Neural cell (in vitro differentiated cells): ENCODE data around the gene ROR1. TPM values are rescaled to one million over a fixed set of nuclear protein-coding genes. Genes with fewer than 3 reads are reported as not detected.

Experiments used
- H2AFZ ChIP-seq: fragments of 200-600, 300-800 bp; sonication (generic), shearing (Covaris generic); 2 replicates; pipeline ENCODE4 v1.6.0; 2014; ENCODE audit warnings: low read depth, mild to moderate bottlenecking, antibody characterized with exemption, low read length, moderate library complexity
- H3F3A ChIP-seq: fragments of 200-600 bp; shearing (Covaris generic); 2 replicates; pipeline ENCODE4 v1.6.1; 2016; ENCODE audit warnings: mild to moderate bottlenecking, moderate library complexity, mixed read lengths, antibody characterized with exemption, low read length; ENCODE audit not compliant: insufficient read depth, poor library complexity, severe bottlenecking
- H3K27ac ChIP-seq: fragments of 200-600, 300-800 bp; sonication (generic), shearing (Covaris generic); 2 replicates; pipeline ENCODE4 v1.5.1; 2014; ENCODE audit warnings: mild to moderate bottlenecking, low read length, moderate library complexity
- H3K27me3 ChIP-seq: fragments of 300-800, 200-600 bp; sonication (generic), shearing (Covaris generic); 2 replicates; pipeline ENCODE4 v1.6.0; 2014; ENCODE audit warnings: mild to moderate bottlenecking, low read depth, low read length, moderate library complexity; ENCODE audit not compliant: insufficient read depth
- H3K36me3 ChIP-seq: fragments of 300-800, 200-600 bp; sonication (generic), shearing (Covaris generic); 2 replicates; pipeline ENCODE4 v1.5.1; 2014; ENCODE audit warnings: mild to moderate bottlenecking, antibody characterized with exemption, low read length, moderate library complexity; ENCODE audit not compliant: insufficient read depth
- H3K4me2 ChIP-seq: fragments of 300-800, 200-600 bp; sonication (generic), shearing (Covaris generic); 2 replicates; pipeline ENCODE4 v1.6.0; 2014; ENCODE audit warnings: mild to moderate bottlenecking, low read length
- H3K4me3 ChIP-seq: fragments of 300-800, 200-600 bp; sonication (generic), shearing (Covaris generic); 2 replicates; pipeline ENCODE4 v1.5.1; 2014; ENCODE audit warnings: mild to moderate bottlenecking, low read length, moderate library complexity
- H3K79me2 ChIP-seq: fragments of 200-600 bp; shearing (Covaris generic); replicated peaks from 2 replicates; pipeline ENCODE4 v1.6.0; 2014; ENCODE audit warnings: mild to moderate bottlenecking, low read length, moderate library complexity; ENCODE audit not compliant: insufficient read depth
- H3K9ac ChIP-seq: fragments of 300-800, 200-600 bp; sonication (generic), shearing (Covaris generic); 2 replicates; pipeline ENCODE4 v1.6.1; 2016; ENCODE audit warnings: mild to moderate bottlenecking, low read length, mixed read lengths
- H3K9me2 ChIP-seq: fragments of 200-600 bp; shearing (Covaris generic); 2 replicates; pipeline ENCODE4 v1.6.1; 2016; ENCODE audit warnings: mild to moderate bottlenecking, low read length, mixed read lengths; ENCODE audit not compliant: insufficient read depth
- H3K9me3 ChIP-seq: fragments of 200-600, 300-800 bp; sonication (generic), shearing (Covaris generic); 2 replicates; pipeline ENCODE4 v1.6.1; 2016; ENCODE audit warnings: mild to moderate bottlenecking, mixed run types, low read length, moderate library complexity, mixed read lengths
- H4K20me1 ChIP-seq: fragments of 200-600 bp; shearing (Covaris generic); 2 replicates; pipeline ENCODE4 v1.6.1; 2016; ENCODE audit warnings: mild to moderate bottlenecking, mixed run types; ENCODE audit not compliant: insufficient read depth
- CTCF ChIP-seq: fragments of 450-650 bp; IDR thresholded peaks from 2 replicates; pipeline ENCODE4 v1.5.1; 2014; ENCODE audit warnings: antibody characterized with exemption, mild to moderate bottlenecking, moderate library complexity; ENCODE audit not compliant: poor library complexity, severe bottlenecking
- EP300 ChIP-seq: fragments of 450-650 bp; conservative IDR thresholded peaks from 2 replicates; pipeline ENCODE4 v1.6.1; 2014; ENCODE audit warnings: antibody characterized with exemption, mild to moderate bottlenecking, moderate library complexity; ENCODE audit not compliant: poor library complexity, severe bottlenecking
- EZH2 ChIP-seq: fragments of 200-600, 300-800 bp; shearing (Covaris generic), sonication (generic); IDR thresholded peaks from 2 replicates; pipeline ENCODE4 v1.6.1; 2014; ENCODE audit warnings: antibody characterized with exemption, low read length, borderline replicate concordance, mild to moderate bottlenecking; ENCODE audit not compliant: insufficient read depth, poor library complexity, severe bottlenecking
- MXI1 ChIP-seq: fragments of 450-650 bp; conservative IDR thresholded peaks from 2 replicates; pipeline ENCODE4 v1.6.1; 2014; ENCODE audit warnings: antibody characterized with exemption, mild to moderate bottlenecking; ENCODE audit not compliant: poor library complexity, severe bottlenecking
- POLR2AphosphoS5 ChIP-seq: IDR thresholded peaks from 2 replicates; pipeline ENCODE4 v1.6.1; 2012
- RAD21 ChIP-seq: fragments of 450-650 bp; conservative IDR thresholded peaks from 2 replicates; pipeline ENCODE4 v1.6.1; 2014; ENCODE audit warnings: antibody characterized with exemption, mild to moderate bottlenecking, moderate library complexity
- REST ChIP-seq: IDR thresholded peaks from 2 replicates; pipeline ENCODE4 v1.6.1; 2012; ENCODE audit warnings: borderline replicate concordance
- SMC3 ChIP-seq: fragments of 450-650 bp; conservative IDR thresholded peaks from 2 replicates; pipeline ENCODE4 v1.6.1; 2014; ENCODE audit warnings: antibody characterized with exemption, mild to moderate bottlenecking, moderate library complexity; ENCODE audit not compliant: poor library complexity
- polyA plus RNA-seq: library from polyadenylated mRNA; depleted of rRNA; stranded (reverse); fragments of >200 nt; gene quantifications from 2 replicates; pipeline ENCODE4 v1.2.3, GENCODE V29; 2014

Gene ROR1
- polyA plus RNA-seq, 1 donor from 2014 or later = 0.27 TPM

GRCh38 chr1:64107118-64107519 is 333.3 kb downstream of the ROR1 start:
- H3K4me2 ChIP-seq = no peak overlapping the region
- no peaks in the 10 kb centered on the region for H3K36me3 ChIP-seq
- no peaks in the 10 kb centered on the region for H3F3A ChIP-seq
- TF ChIP-seq RAD21 = no peak
- no peak for TF ChIP-seq POLR2AphosphoS5
- no peak for TF ChIP-seq EP300
- TF ChIP-seq SMC3 = no peak
- no peak for TF ChIP-seq EZH2
- no peaks in the 10 kb centered on the region for H3K9me3 ChIP-seq
- H3K9ac ChIP-seq = no peak overlapping the region
- no peak overlapping the region for H2AFZ ChIP-seq
- H3K27me3 ChIP-seq = no peaks in the 10 kb centered on the region
- no peak overlapping the region for H3K4me3 ChIP-seq
- H3K27ac ChIP-seq = no peak overlapping the region
- no peaks in the 10 kb centered on the region for H3K9me2 ChIP-seq
- H4K20me1 ChIP-seq = no peaks in the 10 kb centered on the region
- H3K79me2 ChIP-seq = no peaks in the 10 kb centered on the region

GRCh38 chr1:64107632-64108031 is 333.8 kb downstream of the ROR1 start:
- Histone ChIP-seq H2AFZ (no peak overlapping the region), H3K9me2 (no peaks in the 10 kb centered on the region), H3K79me2 (no peaks in the 10 kb centered on the region), H3K9ac (no peak overlapping the region), H4K20me1 (no peaks in the 10 kb centered on the region), H3K9me3 (no peaks in the 10 kb centered on the region), H3K27me3 (no peaks in the 10 kb centered on the region), H3K4me2 (no peak overlapping the region), H3K27ac (no peak overlapping the region), H3K36me3 (no peaks in the 10 kb centered on the region), H3K4me3 (no peak overlapping the region), H3F3A (no peaks in the 10 kb centered on the region)
- TF ChIP-seq EZH2 (no peak), EP300 (no peak), POLR2AphosphoS5 (no peak), REST (no peak), CTCF (no peak), SMC3 (no peak), MXI1 (no peak)
